ENCODE results near the gene LRCH4. TPM values are rescaled to one million over a fixed set of nuclear protein-coding genes. Genes with fewer than 3 reads are reported as not detected.
A peak's percentile ranks its signal among the peaks of the same experiment; 100 is the strongest.

The LRCH4 gene
- total and polyA plus RNA-seq, 5 donors from 2014 or later = 115 to 350 (median 129) TPM

DNA sequence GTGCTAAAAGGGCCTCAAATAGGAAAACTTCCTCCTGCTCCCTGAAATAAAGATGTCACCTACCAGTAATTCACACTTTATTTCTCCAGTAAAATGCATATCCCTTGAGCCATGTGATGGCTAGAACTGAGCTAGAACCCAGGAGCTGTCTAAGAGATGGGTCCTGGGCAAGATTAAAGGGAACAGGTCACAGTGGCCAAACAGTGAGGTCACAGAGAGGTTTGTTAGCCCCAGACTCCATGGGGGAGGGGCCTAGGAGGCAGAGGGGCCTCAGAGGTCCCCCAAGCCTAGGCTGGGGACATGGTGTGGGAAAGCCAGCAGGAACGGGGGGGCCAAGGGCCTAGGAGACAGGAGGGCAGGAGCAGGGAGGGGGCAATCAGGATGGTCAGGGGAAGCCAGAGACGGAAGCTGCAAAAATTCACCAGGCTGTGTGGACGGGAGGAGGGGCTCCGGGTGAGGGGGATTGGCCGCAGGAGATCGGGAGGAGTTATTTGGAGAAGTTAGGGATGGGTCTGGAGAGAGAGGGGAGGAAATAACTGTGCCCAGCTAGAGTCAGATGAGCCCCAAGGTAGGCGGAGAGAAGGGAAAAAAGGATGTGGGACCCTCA lies 3.5 kb upstream of the LRCH4 start:
- Mint-ChIP-seq H3K27me3 (peaks cover 9% of the 10 kb centered on the region), H3K4me1 (peaks cover 0 to 14% (median 3%) of the 10 kb centered on the region in 4 donors), H3K36me3 (no peaks in the 10 kb centered on the region), H3K27ac (peak overlapping the region in 1 of 3 donors; percentile 84), H3K9me3 (no peaks in the 10 kb centered on the region), H3K4me3 (peak overlapping the region in 1 of 4 donors; percentile 71)
- no peak for ATAC-seq (ENCODE audit: low read depth in 2 of 2)
- Histone ChIP-seq H3K27ac (ENCODE audit: insufficient read depth, low read length, poor library complexity, severe bottlenecking) (no peak overlapping the region), H3K4me1 (ENCODE audit: control insufficient read depth, insufficient read depth, low read length, poor library complexity, severe bottlenecking) (peaks cover 20% of the 10 kb centered on the region), H3K9me3 (ENCODE audit: control insufficient read depth in 2 of 2, low read length in 2 of 2) (no peaks in the 10 kb centered on the region), H3K27me3 (ENCODE audit: control insufficient read depth, insufficient read depth, low read length) (no peaks in the 10 kb centered on the region), H3K4me3 (ENCODE audit: low read depth, low read length) (no peak overlapping the region), H3K36me3 (ENCODE audit: control insufficient read depth, insufficient read depth, low read length) (no peaks in the 10 kb centered on the region)
- DNase-seq = no peak

DNA sequence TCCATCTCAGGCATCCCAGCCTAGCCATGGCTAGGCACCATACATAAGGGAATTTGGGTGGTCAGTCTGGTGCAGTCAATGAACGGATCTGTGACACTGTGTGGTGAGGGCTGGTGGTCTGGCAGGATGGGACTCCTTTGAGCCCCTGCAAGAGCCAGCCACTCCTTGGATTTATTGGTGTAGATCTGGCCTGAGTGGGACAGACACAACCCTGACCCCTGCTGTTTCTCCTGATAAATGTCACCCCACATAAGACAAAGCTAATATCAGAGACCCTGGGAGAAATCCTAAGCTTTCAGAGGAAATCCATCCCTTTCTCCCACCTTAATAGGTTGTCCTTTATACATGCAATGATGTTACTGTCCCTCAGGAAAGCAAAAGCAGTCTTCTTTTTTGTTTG lies 2.5 kb upstream of the LRCH4 start:
- DNase-seq = peak in 1 of 3 donors; percentile 40
- H3K4me3 ChIP-seq (ENCODE audit: low read depth, low read length) = no peak overlapping the region
- no peaks in the 10 kb centered on the region for H3K9me3 ChIP-seq (ENCODE audit: control insufficient read depth in 2 of 2, low read length in 2 of 2)
- peak overlapping the region; percentile 41 to 89 (median 77) for H3K4me3 Mint-ChIP-seq
- no peaks in the 10 kb centered on the region for H3K36me3 ChIP-seq (ENCODE audit: control insufficient read depth, insufficient read depth, low read length)
- H3K27ac ChIP-seq (ENCODE audit: insufficient read depth, low read length, poor library complexity, severe bottlenecking) = no peak overlapping the region
- H3K9me3 Mint-ChIP-seq = no peaks in the 10 kb centered on the region
- H3K36me3 Mint-ChIP-seq = no peaks in the 10 kb centered on the region
- H3K27me3 ChIP-seq (ENCODE audit: control insufficient read depth, insufficient read depth, low read length) = no peaks in the 10 kb centered on the region
- peaks cover 10% of the 10 kb centered on the region for H3K27me3 Mint-ChIP-seq
- no peak for ATAC-seq (ENCODE audit: low read depth in 2 of 2)
- peaks cover 30% of the 10 kb centered on the region for H3K4me1 ChIP-seq (ENCODE audit: control insufficient read depth, insufficient read depth, low read length, poor library complexity, severe bottlenecking)
- peaks cover 0 to 20% (median 9%) of the 10 kb centered on the region in 4 donors for H3K4me1 Mint-ChIP-seq
- peak overlapping the region in 1 of 3 donors; percentile 17 for H3K27ac Mint-ChIP-seq

DNA sequence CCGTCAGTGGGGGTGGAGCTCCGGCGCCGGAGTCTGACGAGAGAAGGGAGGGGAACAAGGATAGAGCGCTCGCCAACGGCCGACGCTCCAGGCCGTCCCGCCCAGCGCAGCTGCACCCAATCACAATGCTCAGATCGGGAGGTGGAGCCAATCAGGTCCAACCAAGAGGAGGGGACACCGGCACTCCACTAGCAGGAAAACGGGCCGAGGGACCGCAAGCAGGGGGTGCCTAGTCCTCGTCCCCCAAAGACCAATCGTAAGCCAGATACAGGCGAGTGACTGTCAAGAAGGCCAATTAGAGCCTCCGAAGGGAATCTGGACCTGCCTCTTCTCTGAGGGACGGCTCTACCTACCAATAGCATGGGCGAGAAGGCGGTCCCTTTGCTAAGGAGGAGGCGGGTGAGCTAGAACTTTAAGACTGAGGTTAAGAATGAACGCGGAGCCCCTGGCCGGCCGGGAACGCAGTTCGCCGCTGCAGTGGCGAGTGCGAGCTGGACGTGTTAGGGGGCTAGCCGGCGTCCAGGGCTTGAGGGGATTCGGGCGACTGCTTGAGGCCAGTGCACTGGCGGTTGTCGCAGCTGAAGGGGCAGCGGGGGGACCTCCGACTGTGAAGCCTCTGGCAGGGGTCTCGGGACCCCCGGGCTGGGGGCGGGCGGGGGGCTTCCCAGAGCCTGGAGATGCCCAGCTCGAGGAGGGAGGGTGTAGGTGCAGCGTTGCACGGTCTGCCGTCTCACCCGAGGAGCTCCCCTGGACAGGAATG lies 517 bp upstream of the LRCH4 start, which contains the start of gene FBXO24:
Gene FBXO24 (plus strand): TSS at position 63 of the 760 bp plus-strand sequence. CDS start 298 bp downstream, at position 361.
- Mint-ChIP-seq H3K27me3 (peaks cover 10% of the 10 kb centered on the region), H3K9me3 (no peaks in the 10 kb centered on the region), H3K4me3 (peak within 1 kb of the TSS; percentile 88 to 100 (median 98)), H3K36me3 (no peaks in the 10 kb centered on the region), H3K27ac (peak within 1 kb of the TSS; percentile 91 to 97 (median 97)), H3K4me1 (peaks cover 0 to 37% (median 13%) of the 10 kb centered on the region in 4 donors)
- Histone ChIP-seq H3K27me3 (ENCODE audit: control insufficient read depth, insufficient read depth, low read length) (no peaks in the 10 kb centered on the region), H3K4me1 (ENCODE audit: control insufficient read depth, insufficient read depth, low read length, poor library complexity, severe bottlenecking) (peaks cover 46% of the 10 kb centered on the region), H3K4me3 (ENCODE audit: low read depth, low read length) (peak within 1 kb of the TSS; percentile 86), H3K36me3 (ENCODE audit: control insufficient read depth, insufficient read depth, low read length) (peaks cover 11% of the 10 kb centered on the region), H3K9me3 (ENCODE audit: control insufficient read depth in 2 of 2, low read length in 2 of 2) (no peaks in the 10 kb centered on the region), H3K27ac (ENCODE audit: insufficient read depth, low read length, poor library complexity, severe bottlenecking) (peak within 1 kb of the TSS; percentile 97)
- DNase-seq (peak; percentile 99 to 100 (median 100)), ATAC-seq (ENCODE audit: low read depth in 2 of 2) (peak; percentile 84 to 86)

DNA sequence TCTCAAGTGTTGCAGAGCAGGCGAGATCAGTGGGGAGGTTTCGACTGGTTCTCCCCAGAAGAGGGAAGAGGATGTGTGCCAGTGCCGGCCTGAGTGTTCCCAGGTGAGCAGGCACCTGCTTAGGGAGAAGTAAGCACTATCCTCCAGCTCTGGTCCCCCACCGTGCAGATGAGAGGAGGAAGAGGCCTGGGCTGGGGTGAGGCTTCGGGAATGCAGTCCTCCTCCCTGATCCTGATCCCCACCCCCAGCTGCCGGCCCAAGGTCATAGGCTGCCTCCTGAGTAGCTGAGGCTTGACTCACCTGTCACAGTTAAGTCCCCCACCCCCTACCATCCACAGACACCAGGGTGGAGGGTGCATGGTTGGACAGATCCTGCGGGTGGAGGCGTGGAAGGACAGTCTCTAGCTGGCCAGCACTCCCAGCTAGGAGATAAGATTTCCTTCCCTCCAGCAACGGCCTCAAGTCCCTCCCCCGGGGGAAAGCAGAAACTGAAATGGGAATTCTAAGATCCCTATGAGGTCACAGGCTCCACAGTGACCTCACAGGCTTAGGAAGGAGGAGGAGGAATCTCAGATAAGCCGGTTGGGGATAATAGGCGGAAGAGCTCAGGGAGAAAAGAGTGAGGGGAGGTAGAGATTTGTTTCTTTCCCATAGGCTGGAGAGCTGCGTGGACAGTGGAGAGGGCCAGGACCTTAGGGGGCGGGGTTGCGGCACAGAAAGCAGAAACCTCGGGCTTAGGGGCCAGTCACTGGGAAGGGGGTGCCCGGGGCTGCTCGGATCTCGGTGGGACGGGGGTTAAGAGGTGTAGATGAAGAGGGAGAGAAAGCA lies 1.0 kb downstream of the LRCH4 start:
- H3K36me3 Mint-ChIP-seq = no peaks in the 10 kb centered on the region
- DNase-seq (no peak), ATAC-seq (ENCODE audit: low read depth in 2 of 2) (no peak)
- peak overlapping the region; percentile 91 to 97 (median 97) for H3K27ac Mint-ChIP-seq
- peaks cover 46% of the 10 kb centered on the region for H3K4me1 ChIP-seq (ENCODE audit: control insufficient read depth, insufficient read depth, low read length, poor library complexity, severe bottlenecking)
- H3K4me1 Mint-ChIP-seq = peaks cover 0 to 34% (median 13%) of the 10 kb centered on the region in 4 donors
- H3K27me3 Mint-ChIP-seq = peaks cover 7% of the 10 kb centered on the region
- peak overlapping the region; percentile 86 for H3K4me3 ChIP-seq (ENCODE audit: low read depth, low read length)
- H3K9me3 Mint-ChIP-seq = no peaks in the 10 kb centered on the region
- no peaks in the 10 kb centered on the region for H3K27me3 ChIP-seq (ENCODE audit: control insufficient read depth, insufficient read depth, low read length)
- H3K27ac ChIP-seq (ENCODE audit: insufficient read depth, low read length, poor library complexity, severe bottlenecking) = peak overlapping the region; percentile 97
- H3K9me3 ChIP-seq (ENCODE audit: control insufficient read depth in 2 of 2, low read length in 2 of 2) = no peaks in the 10 kb centered on the region
- peak overlapping the region; percentile 88 to 100 (median 98) for H3K4me3 Mint-ChIP-seq
- H3K36me3 ChIP-seq (ENCODE audit: control insufficient read depth, insufficient read depth, low read length) = peaks cover 27% of the 10 kb centered on the region

DNA sequence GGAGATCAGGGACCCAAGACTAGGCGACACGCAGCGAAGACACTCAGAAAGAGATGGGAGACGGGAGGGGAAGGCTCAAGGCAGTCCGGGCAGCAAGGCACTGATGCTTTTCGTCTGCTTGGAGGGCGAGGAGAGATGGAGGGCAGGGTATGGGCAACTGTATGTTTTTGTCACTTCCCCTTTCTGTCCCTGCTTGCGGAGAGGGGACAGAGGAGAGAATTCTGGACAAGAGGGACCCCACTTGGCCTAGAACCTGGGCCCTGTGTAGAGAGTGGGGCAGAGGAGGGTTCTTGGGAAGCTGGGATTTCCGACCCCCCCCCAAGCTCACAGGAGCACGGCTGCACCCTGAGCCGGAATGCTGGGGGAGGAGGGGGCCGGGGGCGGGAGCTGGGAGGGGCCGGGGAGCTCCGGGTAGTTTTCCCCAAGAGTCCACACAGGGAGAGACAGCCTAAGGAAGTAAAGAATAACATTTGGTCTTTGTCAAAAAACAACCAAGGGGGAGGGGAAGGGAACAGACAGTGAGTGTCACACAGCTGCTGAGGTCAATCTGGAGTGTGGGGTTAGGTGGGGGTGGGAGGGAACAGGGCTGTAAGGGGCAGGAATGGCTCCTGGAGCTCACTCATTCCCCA lies 1.8 kb downstream of the LRCH4 start:
- H3K27ac Mint-ChIP-seq = peak overlapping the region; percentile 91 to 97 (median 96)
- H3K4me1 Mint-ChIP-seq = peaks cover 0 to 36% (median 13%) of the 10 kb centered on the region in 4 donors
- no peaks in the 10 kb centered on the region for H3K9me3 ChIP-seq (ENCODE audit: control insufficient read depth in 2 of 2, low read length in 2 of 2)
- H3K4me3 Mint-ChIP-seq = peak overlapping the region; percentile 88 to 100 (median 98)
- ATAC-seq (ENCODE audit: low read depth in 2 of 2) = no peak
- H3K9me3 Mint-ChIP-seq = no peaks in the 10 kb centered on the region
- DNase-seq = peak in 1 of 3 donors; percentile 40
- H3K4me3 ChIP-seq (ENCODE audit: low read depth, low read length) = peak overlapping the region; percentile 86
- H3K36me3 Mint-ChIP-seq = no peaks in the 10 kb centered on the region
- H3K4me1 ChIP-seq (ENCODE audit: control insufficient read depth, insufficient read depth, low read length, poor library complexity, severe bottlenecking) = peaks cover 46% of the 10 kb centered on the region
- H3K27me3 Mint-ChIP-seq = peaks cover 7% of the 10 kb centered on the region
- peaks cover 32% of the 10 kb centered on the region for H3K36me3 ChIP-seq (ENCODE audit: control insufficient read depth, insufficient read depth, low read length)
- no peaks in the 10 kb centered on the region for H3K27me3 ChIP-seq (ENCODE audit: control insufficient read depth, insufficient read depth, low read length)
- peak overlapping the region; percentile 97 for H3K27ac ChIP-seq (ENCODE audit: insufficient read depth, low read length, poor library complexity, severe bottlenecking)

DNA sequence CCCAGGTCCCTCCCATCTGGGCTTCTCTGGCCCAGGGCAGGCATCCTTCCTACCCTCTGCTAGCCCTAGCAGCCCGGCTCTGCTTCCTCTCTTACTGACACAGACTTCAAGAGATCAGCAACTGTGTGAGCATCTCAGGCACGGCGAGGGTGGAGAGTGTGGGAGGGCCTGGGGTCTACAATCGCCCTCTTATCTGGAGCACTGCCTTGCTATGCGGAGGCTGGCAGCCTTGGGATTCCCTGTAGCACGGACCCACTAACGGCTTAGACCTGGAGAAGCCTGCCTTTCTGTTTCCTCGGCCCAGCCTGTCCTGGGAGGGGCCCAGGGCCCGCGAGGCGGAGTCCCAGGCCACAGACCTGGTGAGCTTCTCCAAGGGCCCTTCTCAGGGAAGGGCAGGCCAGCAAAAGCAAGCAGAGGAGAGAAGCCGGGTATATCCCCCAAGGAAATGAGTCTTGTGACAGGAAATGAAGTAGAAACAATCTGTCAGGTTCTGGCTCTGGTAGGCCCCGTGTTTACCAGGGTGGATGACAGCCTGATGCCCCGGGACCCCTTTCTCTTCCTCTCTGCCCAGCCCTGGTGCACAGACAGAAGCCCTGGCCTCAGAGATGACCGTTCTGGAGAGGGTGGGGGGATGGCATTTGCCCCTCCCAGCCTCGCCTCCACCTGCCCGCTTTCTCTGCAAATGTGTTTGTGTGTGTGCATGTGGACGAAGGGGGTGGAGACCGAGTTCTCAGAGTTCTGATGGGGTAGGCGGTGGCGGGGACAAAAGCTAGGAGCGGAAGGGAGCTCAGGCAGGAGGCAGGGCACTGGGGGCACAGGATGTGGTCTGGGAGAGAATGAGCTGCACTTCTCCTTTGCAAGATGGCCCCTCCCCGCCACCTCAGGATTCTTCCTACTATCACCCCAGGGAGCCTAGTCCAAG lies 2.5 kb downstream of the LRCH4 start:
- ATAC-seq (ENCODE audit: low read depth in 2 of 2) (peak in 1 of 2 donors; percentile 5), DNase-seq (peak; percentile 40 to 93 (median 73))
- H3K36me3 ChIP-seq (ENCODE audit: control insufficient read depth, insufficient read depth, low read length) = peaks cover 37% of the 10 kb centered on the region
- H3K4me1 Mint-ChIP-seq = peaks cover 0 to 36% (median 12%) of the 10 kb centered on the region in 4 donors
- peak overlapping the region; percentile 86 for H3K4me3 ChIP-seq (ENCODE audit: low read depth, low read length)
- peaks cover 7% of the 10 kb centered on the region for H3K27me3 Mint-ChIP-seq
- H3K9me3 Mint-ChIP-seq = no peaks in the 10 kb centered on the region
- peak overlapping the region; percentile 91 to 96 (median 96) for H3K27ac Mint-ChIP-seq
- H3K4me3 Mint-ChIP-seq = peak overlapping the region; percentile 88 to 100 (median 98)
- peaks cover 46% of the 10 kb centered on the region for H3K4me1 ChIP-seq (ENCODE audit: control insufficient read depth, insufficient read depth, low read length, poor library complexity, severe bottlenecking)
- H3K36me3 Mint-ChIP-seq = no peaks in the 10 kb centered on the region
- no peaks in the 10 kb centered on the region for H3K9me3 ChIP-seq (ENCODE audit: control insufficient read depth in 2 of 2, low read length in 2 of 2)
- peak overlapping the region; percentile 97 for H3K27ac ChIP-seq (ENCODE audit: insufficient read depth, low read length, poor library complexity, severe bottlenecking)
- no peaks in the 10 kb centered on the region for H3K27me3 ChIP-seq (ENCODE audit: control insufficient read depth, insufficient read depth, low read length)

Data from CD4-positive, CD25-positive, alpha-beta regulatory T cell (primary cell).